ENCODE results near the gene INTS11. TPM values are rescaled to one million over a fixed set of nuclear protein-coding genes. Genes with fewer than 3 reads are reported as not detected.

Gene INTS11
- total and polyA plus RNA-seq, 2 of the 8 experiments (the other 6 are each of a cell fraction or from before 2014, with no cell fraction given): 113 to 243 TPM

DNA sequence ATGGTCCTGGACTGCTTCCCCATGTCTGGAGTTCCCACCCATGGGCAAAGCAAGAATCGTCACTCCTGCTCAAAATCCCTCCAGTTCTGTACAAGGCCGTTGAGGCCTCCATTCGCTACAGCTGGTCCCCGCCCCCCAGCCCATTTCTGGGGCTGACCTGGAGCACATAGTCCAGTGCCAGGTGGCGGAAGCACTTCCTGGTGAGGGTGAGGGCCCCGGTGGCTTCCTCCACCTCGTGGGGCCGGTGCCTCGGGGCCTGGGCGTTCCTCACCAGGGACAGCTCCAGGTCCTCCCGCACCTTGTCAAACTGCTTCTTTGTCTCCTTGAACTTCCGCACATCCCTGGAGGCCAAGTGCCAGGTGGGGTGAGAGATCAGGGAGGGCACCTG, 24.1 kb downstream of the INTS11 start (continued):
- TF ChIP-seq RXRA (IDR thresholded peaks at IDR 0.05; ENCODE audit: insufficient read depth, low read depth, low read length): no peak
- no peak for TF ChIP-seq CEBPB (IDR thresholded peaks at IDR 0.05; ENCODE audit: low read depth, low read length)
- TF ChIP-seq RBBP5 (IDR thresholded peaks at IDR 0.05; ENCODE audit: borderline replicate concordance, low read depth, low read length): no peak
- no peak for TF ChIP-seq RNF2 (IDR thresholded peaks at IDR 0.05; ENCODE audit: borderline replicate concordance, low read depth, low read length, missing control alignments, poor library complexity, severe bottlenecking)
- no peak for TF ChIP-seq CHD1 (IDR thresholded peaks at IDR 0.05; ENCODE audit: low read depth, low read length)
- TF ChIP-seq SIN3A (conservative IDR thresholded peaks at IDR 0.05 in 1 of 2, IDR thresholded peaks at IDR 0.05 in 1 of 2; ENCODE audit: low read depth in 1 of 2, low read length in 2 of 2): no peak

All from H1 (cell line).